SH-SY5Y (cell line): ENCODE data around the gene CAB39.

Experiments
- GATA2 ChIP-seq: IDR thresholded peaks from 2 replicates; pipeline ENCODE4 v1.6.1; 2011; ENCODE audit warnings: mild to moderate bottlenecking, low read depth, low read length
- GATA3 ChIP-seq: IDR thresholded peaks from 2 replicates; pipeline ENCODE4 v1.6.1; 2011; ENCODE audit warnings: low read depth, mild to moderate bottlenecking, low read length, moderate library complexity

Gene CAB39

DNA sequence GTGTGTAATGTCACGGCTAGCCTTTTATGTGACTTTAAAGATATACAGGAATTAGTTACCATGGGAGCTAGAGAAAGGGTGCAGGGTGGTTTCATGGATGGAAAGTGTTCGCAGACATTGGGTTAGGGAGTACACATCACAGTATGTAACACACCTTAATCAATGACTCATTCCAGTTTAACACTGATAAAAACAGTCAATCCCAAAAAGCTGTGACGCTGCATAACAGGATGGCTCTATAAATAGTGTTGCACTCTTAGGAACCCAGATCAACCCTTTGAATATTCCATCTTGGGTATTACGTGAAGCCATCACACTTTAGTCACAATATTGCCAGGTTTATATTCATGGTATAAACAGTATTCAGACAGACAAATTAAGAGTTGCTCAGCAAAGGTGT, 33.6 kb downstream of the CAB39 start:
- TF ChIP-seq GATA2 (no peak), GATA3 (no peak)

DNA sequence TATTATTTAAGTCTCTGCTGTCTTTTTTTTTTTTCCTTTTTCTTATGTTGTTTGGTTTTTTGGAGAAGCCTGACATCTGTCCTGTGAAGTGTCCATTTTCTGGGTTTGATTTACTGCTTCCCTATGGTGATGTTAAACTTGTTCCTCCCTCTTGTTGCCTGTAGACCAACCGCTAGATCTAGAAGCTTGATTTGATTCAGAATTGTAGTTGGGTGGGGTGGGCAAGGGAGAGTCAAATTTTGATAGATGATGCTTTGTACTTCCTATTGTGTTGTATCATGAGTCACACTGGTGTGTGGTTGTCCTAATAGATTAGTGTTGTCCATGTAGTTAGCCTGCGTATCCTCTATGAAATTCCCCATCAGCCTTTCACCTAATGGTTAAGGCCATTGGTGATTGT, 35.4 kb downstream of the CAB39 start:
- TF ChIP-seq GATA3 (no peak), GATA2 (no peak)

DNA sequence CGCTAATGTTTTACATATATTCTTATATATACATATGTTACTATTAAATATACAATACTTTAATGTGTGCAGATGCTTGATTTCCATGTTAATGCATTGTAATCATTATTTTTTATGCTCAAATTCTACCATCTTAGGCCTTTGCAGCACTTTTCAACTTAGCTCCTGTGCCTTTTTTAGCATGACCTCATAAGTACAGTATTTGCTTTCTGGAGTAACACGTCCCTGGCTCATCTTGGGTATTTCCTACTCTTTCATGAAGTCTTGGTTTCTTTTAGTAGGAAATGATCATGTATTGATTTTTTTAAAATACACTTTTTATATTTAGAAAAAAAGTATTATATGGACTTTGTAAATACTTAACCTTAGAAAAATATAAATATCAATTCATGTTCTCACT, 36.5 kb downstream of the CAB39 start:
- TF ChIP-seq GATA2 (no peak), GATA3 (no peak)

DNA sequence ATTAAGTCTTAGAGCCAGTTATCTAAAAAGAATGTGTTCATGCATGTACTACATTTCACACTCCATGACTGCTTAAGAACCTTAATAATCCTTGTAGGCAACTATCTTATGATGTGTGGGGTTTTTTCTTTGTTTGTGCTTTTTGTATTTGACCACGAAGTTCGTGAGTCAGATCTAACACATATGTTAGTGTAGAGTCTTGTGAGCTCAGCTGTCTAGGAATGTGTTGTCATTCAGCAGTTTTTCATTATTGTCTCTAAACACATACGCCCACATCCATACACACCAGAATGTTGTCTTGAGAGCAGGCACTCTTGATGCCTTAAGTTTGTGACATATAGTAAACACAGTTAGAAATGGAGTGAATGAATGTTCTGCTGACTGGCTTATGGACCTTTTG, 38.4 kb downstream of the CAB39 start:
- TF ChIP-seq GATA2 (no peak), GATA3 (no peak)

GRCh38 chr2:230754200-230754599, 41.6 kb downstream of the CAB39 start:
- TF ChIP-seq GATA3 = no peak
- no peak for TF ChIP-seq GATA2

DNA sequence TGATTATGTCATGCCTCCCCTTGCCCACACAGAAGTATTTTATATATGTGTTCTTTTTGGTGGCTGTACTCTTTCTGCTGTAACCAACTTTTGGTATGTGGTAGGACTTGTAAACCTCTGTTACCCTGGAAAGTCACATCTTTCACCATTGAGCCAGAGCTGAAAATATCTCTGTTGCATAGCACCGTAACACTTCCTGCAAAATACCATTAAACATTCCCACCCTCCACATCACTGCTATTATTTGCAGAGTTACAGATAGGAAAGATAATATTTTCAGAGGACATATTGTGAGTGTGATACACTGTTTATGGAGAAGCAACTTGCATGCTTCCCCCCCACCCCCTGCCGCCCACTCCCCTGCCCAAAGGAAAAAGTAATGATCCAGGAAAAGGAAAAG, 44.8 kb downstream of the CAB39 start:
- no peak for TF ChIP-seq GATA2
- no peak for TF ChIP-seq GATA3

GRCh38 chr2:230758566-230759480, 46.2 kb downstream of the CAB39 start:
- TF ChIP-seq GATA3 (no peak), GATA2 (no peak)

- no peak for TF ChIP-seq GATA3
- TF ChIP-seq GATA2 = no peak
Measured at GRCh38 chr2:230759481-230760167, 47.0 kb downstream of the CAB39 start.

GRCh38 chr2:230761704-230762103, 49.1 kb downstream of the CAB39 start:
- no peak for TF ChIP-seq GATA3
- TF ChIP-seq GATA2 = no peak

GRCh38 chr2:230762317-230762896, 49.8 kb downstream of the CAB39 start:
- TF ChIP-seq GATA2 (no peak), GATA3 (no peak)

DNA sequence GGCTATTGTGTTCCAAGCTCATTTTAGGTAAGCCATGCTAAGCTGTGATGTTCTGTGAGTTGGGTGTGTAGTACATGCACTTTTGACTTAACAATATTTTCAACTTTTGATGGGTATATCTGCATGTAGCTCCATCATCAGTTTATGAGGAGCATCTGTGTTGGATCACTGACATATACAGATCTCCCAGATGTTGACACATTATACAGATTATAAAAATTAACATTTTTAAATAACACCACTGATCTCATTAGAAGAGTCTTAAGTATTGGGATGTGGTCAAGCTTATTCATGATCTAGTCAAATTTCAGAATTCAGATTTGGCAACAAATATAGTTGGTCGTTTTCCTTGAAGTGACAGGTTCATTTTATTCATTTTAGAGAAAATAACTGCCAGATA, 51.7 kb downstream of the CAB39 start:
- TF ChIP-seq GATA2 (no peak), GATA3 (no peak)

DNA sequence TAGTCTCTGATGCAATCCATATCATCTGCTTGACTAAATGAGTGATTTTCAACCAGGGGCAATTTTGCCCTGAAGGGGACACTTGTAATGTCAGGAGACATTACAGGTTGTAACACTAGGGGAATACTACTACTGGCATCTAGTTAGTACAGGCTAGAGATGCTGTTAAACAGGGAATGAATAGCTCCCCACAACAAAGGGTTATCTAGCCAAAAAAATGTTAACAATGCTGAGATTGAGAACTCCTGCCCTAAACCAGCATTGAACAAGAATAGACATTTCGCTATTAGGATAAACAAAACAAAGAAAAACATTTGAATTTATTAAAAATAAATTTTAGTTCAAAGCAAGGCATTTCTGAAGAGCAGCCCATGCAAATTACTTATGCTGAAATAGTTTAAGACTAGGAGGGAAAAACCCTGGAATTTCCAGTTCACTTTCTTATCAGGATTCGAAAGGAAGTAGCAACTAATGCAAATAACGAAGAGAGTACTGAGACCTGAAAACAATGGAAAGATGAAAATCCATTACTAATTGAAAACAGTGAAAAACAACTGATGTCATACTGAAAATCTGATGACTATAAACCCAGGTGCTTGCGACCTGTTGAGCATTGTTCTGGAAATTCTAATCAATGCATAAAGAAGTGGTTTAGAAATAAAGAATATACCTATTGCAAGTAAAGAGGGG, 53.1 kb downstream of the CAB39 start:
- no peak for TF ChIP-seq GATA3
- no peak for TF ChIP-seq GATA2

GRCh38 chr2:230767862-230768388, 55.3 kb downstream of the CAB39 start:
- TF ChIP-seq GATA3 (no peak), GATA2 (no peak)

- no peak for TF ChIP-seq GATA2
- no peak for TF ChIP-seq GATA3
Measured at GRCh38 chr2:230770804-230771203, 58.2 kb downstream of the CAB39 start.
